Right lobe of liver (tissue), 4 donors: ENCODE data around the gene INSR.

Experiments
- POLR2A ChIP-seq: fragments of 450-650 bp; IDR thresholded peaks from one replicate; pipeline ENCODE4 v1.6.1; 2017; ENCODE audit warnings: antibody characterized with exemption, mild to moderate bottlenecking
- TF ChIP-seq, protein P1 (sequence below), 4 donors: fragments of 200-600 bp in 3 of 4; fragments of 450-650 bp in 1 of 4; IDR thresholded peaks; one replicate each; pipeline versions ENCODE4 v1.5.1 to v1.8.0; 2016 to 2022; ENCODE audit warnings: antibody characterized with exemption in 4 of 4, mild to moderate bottlenecking in 2 of 4
- donor health status: DM: no; HTN: no; CAD: no.
- donor health status: DM: no; HTN: no; CAD: no.
- donor health status: DM: no; HTN: yes; CAD: no.

DNA sequence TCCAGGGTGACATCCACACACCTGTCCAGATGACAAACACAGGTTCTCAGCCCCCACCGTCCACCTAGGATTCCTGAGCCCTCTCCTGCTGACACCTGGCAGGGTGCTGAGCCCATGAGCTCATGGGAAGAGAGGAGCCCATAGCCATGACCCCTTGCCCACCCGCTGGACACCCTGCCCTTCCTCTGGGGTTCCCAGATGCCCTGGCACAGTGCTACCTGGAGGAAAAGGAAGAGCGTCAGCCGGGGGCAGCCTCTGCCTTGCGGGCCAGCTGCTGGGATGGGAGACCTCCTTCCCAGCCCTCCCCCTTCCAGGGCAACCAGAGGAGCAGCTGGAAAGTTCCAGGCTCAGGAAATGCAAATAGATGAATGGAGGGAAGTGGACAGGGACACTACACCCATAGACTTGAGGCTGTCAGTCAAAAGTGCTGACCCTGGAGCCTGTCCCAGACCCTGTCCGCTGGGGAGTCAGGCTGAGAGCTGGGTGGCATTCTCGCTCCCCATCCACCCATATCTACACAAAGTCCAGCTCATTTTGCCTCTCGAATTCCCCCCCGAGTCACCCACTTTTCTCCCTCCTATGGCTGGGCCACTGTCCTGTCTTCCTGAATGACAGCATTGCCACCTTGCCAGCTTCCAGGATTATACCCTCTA lies 42.2 kb upstream of the INSR start:
- TF ChIP-seq, protein P1, sequence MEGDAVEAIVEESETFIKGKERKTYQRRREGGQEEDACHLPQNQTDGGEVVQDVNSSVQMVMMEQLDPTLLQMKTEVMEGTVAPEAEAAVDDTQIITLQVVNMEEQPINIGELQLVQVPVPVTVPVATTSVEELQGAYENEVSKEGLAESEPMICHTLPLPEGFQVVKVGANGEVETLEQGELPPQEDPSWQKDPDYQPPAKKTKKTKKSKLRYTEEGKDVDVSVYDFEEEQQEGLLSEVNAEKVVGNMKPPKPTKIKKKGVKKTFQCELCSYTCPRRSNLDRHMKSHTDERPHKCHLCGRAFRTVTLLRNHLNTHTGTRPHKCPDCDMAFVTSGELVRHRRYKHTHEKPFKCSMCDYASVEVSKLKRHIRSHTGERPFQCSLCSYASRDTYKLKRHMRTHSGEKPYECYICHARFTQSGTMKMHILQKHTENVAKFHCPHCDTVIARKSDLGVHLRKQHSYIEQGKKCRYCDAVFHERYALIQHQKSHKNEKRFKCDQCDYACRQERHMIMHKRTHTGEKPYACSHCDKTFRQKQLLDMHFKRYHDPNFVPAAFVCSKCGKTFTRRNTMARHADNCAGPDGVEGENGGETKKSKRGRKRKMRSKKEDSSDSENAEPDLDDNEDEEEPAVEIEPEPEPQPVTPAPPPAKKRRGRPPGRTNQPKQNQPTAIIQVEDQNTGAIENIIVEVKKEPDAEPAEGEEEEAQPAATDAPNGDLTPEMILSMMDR (IDR thresholded peaks at IDR 0.05) = no peak
- no peak for TF ChIP-seq POLR2A
